GM12878 (cell line): ENCODE data around the gene RECQL.

ENCODE experiments used
- CEBPB ChIP-seq, 2 experiments: fragments of 150-350 bp in 1 of 2; IDR thresholded peaks; 2 replicates each; pipeline ENCODE4 v1.6.1; 2012 to 2014; ENCODE audit warnings: low read depth in 2 of 2, low read length in 2 of 2, borderline replicate concordance in 1 of 2, inconsistent platforms in 1 of 2
- MYC ChIP-seq: IDR thresholded peaks from 2 replicates; pipeline ENCODE4 v1.6.1; 2011; ENCODE audit warnings: mild to moderate bottlenecking, low read length, moderate library complexity, inconsistent platforms; ENCODE audit not compliant: insufficient read depth, insufficient replicate concordance, insufficient read length, severe bottlenecking
- NR2C2 ChIP-seq: IDR thresholded peaks from 2 replicates; pipeline ENCODE4 v1.6.1; 2011; ENCODE audit warnings: borderline replicate concordance, low read depth; ENCODE audit not compliant: control insufficient read depth, insufficient read length
- NR2F1 ChIP-seq: fragments of 450-650 bp; conservative IDR thresholded peaks from 2 replicates; pipeline ENCODE4 v1.6.1; 2017; ENCODE audit warnings: mild to moderate bottlenecking
- NRF1 ChIP-seq: conservative IDR thresholded peaks from 2 replicates; pipeline ENCODE4 v1.6.1; 2011; ENCODE audit warnings: mild to moderate bottlenecking, low read depth, low read length, improper control_type of control experiment
- POLR2A ChIP-seq: IDR thresholded peaks from 2 replicates; pipeline ENCODE4 v1.6.1; 2011; ENCODE audit warnings: low read depth, mild to moderate bottlenecking, low read length
- POLR2AphosphoS5 ChIP-seq: IDR thresholded peaks from 2 replicates; pipeline ENCODE4 v1.6.1; 2011; ENCODE audit warnings: mild to moderate bottlenecking, low read length, inconsistent platforms
- SUZ12 ChIP-seq: fragments of 200-600 bp; sonication (generic); IDR thresholded peaks from one replicate; pipeline ENCODE4 v1.6.1; 2018; ENCODE audit warnings: antibody characterized with exemption, mild to moderate bottlenecking; ENCODE audit not compliant: unreplicated experiment
- TCF12 ChIP-seq: IDR thresholded peaks from 2 replicates; pipeline ENCODE4 v1.6.1; 2011; ENCODE audit warnings: low read depth, mild to moderate bottlenecking, low read length
- ZNF687 ChIP-seq: fragments of 450-650 bp; IDR thresholded peaks from 2 replicates; pipeline ENCODE4 v1.6.1; 2017; ENCODE audit warnings: mild to moderate bottlenecking, moderate library complexity
- TF ChIP-seq, protein P1 (sequence below), 3 experiments: IDR thresholded peaks in 2 of 3; conservative IDR thresholded peaks in 1 of 3; 2 replicates each; pipeline ENCODE4 v1.5.1; 2011; ENCODE audit warnings: low read depth in 3 of 3, low read length in 3 of 3, mild to moderate bottlenecking in 3 of 3, control low read depth in 2 of 3, moderate library complexity in 2 of 3, inconsistent platforms in 1 of 3, mixed read lengths in 1 of 3; ENCODE audit not compliant: control insufficient read depth in 2 of 3, insufficient read depth in 1 of 3; ENCODE audit errors: extremely low read depth in 1 of 3
- TF ChIP-seq, protein P2 (sequence below): IDR thresholded peaks from 2 replicates; pipeline ENCODE4 v1.6.1; 2012; ENCODE audit warnings: low read depth, low read length, improper control_type of control experiment
- TF ChIP-seq, protein P3 (sequence below): IDR thresholded peaks from 2 replicates; pipeline ENCODE4 v1.6.1; 2011; ENCODE audit warnings: mild to moderate bottlenecking, low read depth, low read length, moderate library complexity; ENCODE audit not compliant: insufficient replicate concordance

DNA sequence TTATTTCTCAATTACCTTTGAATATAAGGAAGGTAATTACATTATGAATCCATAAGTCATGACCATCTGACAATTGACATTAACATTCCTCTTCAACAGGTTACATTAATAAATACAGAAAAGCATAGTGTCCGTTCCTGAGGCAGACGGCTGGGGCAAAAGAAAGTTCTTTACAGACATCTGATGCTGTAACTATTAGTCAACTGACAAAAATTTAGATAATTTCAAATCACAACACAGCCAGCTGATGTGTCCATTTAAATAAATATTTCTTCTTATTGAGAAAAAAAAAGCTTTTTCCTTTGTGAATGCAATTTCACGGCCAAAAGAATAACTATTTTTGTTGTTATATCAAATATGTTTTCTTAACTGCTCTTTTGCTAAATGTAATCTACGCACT lies 73.2 kb downstream of the RECQL start:
- TF ChIP-seq, protein P1, sequence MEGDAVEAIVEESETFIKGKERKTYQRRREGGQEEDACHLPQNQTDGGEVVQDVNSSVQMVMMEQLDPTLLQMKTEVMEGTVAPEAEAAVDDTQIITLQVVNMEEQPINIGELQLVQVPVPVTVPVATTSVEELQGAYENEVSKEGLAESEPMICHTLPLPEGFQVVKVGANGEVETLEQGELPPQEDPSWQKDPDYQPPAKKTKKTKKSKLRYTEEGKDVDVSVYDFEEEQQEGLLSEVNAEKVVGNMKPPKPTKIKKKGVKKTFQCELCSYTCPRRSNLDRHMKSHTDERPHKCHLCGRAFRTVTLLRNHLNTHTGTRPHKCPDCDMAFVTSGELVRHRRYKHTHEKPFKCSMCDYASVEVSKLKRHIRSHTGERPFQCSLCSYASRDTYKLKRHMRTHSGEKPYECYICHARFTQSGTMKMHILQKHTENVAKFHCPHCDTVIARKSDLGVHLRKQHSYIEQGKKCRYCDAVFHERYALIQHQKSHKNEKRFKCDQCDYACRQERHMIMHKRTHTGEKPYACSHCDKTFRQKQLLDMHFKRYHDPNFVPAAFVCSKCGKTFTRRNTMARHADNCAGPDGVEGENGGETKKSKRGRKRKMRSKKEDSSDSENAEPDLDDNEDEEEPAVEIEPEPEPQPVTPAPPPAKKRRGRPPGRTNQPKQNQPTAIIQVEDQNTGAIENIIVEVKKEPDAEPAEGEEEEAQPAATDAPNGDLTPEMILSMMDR (IDR thresholded peaks at IDR 0.05 in 2 of 3, conservative IDR thresholded peaks at IDR 0.05 in 1 of 3; ENCODE audit: control insufficient read depth in 2 of 3, extremely low read depth in 1 of 3, insufficient read depth in 1 of 3, low read depth in 3 of 3, low read length in 3 of 3) = no peak
- no peak for TF ChIP-seq MYC
- no peak for TF ChIP-seq CEBPB (IDR thresholded peaks at IDR 0.05; ENCODE audit: borderline replicate concordance in 1 of 2, low read depth in 2 of 2, low read length in 2 of 2)
- no peak for TF ChIP-seq NRF1
- TF ChIP-seq POLR2AphosphoS5 = no peak
- TF ChIP-seq TCF12 = no peak
- TF ChIP-seq, protein P2, sequence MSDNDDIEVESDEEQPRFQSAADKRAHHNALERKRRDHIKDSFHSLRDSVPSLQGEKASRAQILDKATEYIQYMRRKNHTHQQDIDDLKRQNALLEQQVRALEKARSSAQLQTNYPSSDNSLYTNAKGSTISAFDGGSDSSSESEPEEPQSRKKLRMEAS = no peak
- TF ChIP-seq ZNF687 = no peak
- TF ChIP-seq SUZ12 = no peak
- no peak for TF ChIP-seq POLR2A
- TF ChIP-seq, protein P3, sequence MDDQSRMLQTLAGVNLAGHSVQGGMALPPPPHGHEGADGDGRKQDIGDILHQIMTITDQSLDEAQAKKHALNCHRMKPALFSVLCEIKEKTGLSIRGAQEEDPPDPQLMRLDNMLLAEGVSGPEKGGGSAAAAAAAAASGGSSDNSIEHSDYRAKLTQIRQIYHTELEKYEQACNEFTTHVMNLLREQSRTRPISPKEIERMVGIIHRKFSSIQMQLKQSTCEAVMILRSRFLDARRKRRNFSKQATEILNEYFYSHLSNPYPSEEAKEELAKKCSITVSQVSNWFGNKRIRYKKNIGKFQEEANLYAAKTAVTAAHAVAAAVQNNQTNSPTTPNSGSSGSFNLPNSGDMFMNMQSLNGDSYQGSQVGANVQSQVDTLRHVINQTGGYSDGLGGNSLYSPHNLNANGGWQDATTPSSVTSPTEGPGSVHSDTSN = no peak
- no peak for TF ChIP-seq NR2F1
- TF ChIP-seq NR2C2 = no peak
